Measurements from ENCODE around the gene LLGL1.

Gene LLGL1

GRCh38 chr17:18251204-18251603 lies 25.8 kb downstream of the LLGL1 start:
- in situ Hi-C loops (cut with MboI; ENCODE audit: low sequenced_read_pairs) = no loop called here

- in situ Hi-C loops (cut with MboI; ENCODE audit: low sequenced_read_pairs) = no loop called here
Observed at GRCh38 chr17:18252160-18252559, 26.7 kb downstream of the LLGL1 start.

GRCh38 chr17:18253187-18253884 lies 27.9 kb downstream of the LLGL1 start:
- in situ Hi-C loops (cut with MboI; ENCODE audit: low sequenced_read_pairs) = no loop called here

GRCh38 chr17:18253947-18254821 lies 28.7 kb downstream of the LLGL1 start:
- in situ Hi-C loops (cut with MboI; ENCODE audit: low sequenced_read_pairs) = no loop called here

- in situ Hi-C loops (cut with MboI; ENCODE audit: low sequenced_read_pairs) = no loop called here
Observed at GRCh38 chr17:18254888-18255649, 29.6 kb downstream of the LLGL1 start.

- in situ Hi-C loops (cut with MboI; ENCODE audit: low sequenced_read_pairs) = no loop called here
Observed at GRCh38 chr17:18256351-18256750, 30.9 kb downstream of the LLGL1 start.

- in situ Hi-C loops (cut with MboI; ENCODE audit: low sequenced_read_pairs) = no loop called here
Observed at GRCh38 chr17:18256776-18257175, 31.3 kb downstream of the LLGL1 start.

GRCh38 chr17:18257268-18257981 lies 32.0 kb downstream of the LLGL1 start:
- in situ Hi-C loops (cut with MboI; ENCODE audit: low sequenced_read_pairs) = no loop called here

GRCh38 chr17:18257982-18258355 lies 32.5 kb downstream of the LLGL1 start:
- in situ Hi-C loops (cut with MboI; ENCODE audit: low sequenced_read_pairs) = no loop called here

- in situ Hi-C loops (cut with MboI; ENCODE audit: low sequenced_read_pairs) = no loop called here
Observed at GRCh38 chr17:18258356-18259038, 33.1 kb downstream of the LLGL1 start, which contains the start of gene FLII. Gene FLII, minus strand, starts transcription at chr17:18258738. Its CDS starts 48 bp downstream, at chr17:18258690.

- in situ Hi-C loops (cut with MboI; ENCODE audit: low sequenced_read_pairs) = no loop called here
Observed at GRCh38 chr17:18259621-18260331, 34.3 kb downstream of the LLGL1 start.

- in situ Hi-C loops (cut with MboI; ENCODE audit: low sequenced_read_pairs) = no loop called here
Observed at GRCh38 chr17:18260332-18261145, 35.1 kb downstream of the LLGL1 start, which contains the start of gene MIEF2. Gene MIEF2, plus strand, starts transcription at chr17:18260662. Its CDS starts 2,059 bp downstream, at chr17:18262721.

GRCh38 chr17:18261146-18261515 lies 35.7 kb downstream of the LLGL1 start:
- in situ Hi-C loops (cut with MboI; ENCODE audit: low sequenced_read_pairs) = no loop called here

- in situ Hi-C loops (cut with MboI; ENCODE audit: low sequenced_read_pairs) = no loop called here
Observed at GRCh38 chr17:18261659-18262058, 36.2 kb downstream of the LLGL1 start.

- in situ Hi-C loops (cut with MboI; ENCODE audit: low sequenced_read_pairs) = no loop called here
Observed at GRCh38 chr17:18262111-18262510, 36.7 kb downstream of the LLGL1 start.

- in situ Hi-C loops (cut with MboI; ENCODE audit: low sequenced_read_pairs) = no loop called here
Observed at GRCh38 chr17:18262641-18263040, 37.2 kb downstream of the LLGL1 start.

- in situ Hi-C loops (cut with MboI; ENCODE audit: low sequenced_read_pairs) = no loop called here
Observed at GRCh38 chr17:18263885-18264682, 38.6 kb downstream of the LLGL1 start.

GRCh38 chr17:18267366-18267765 lies 41.9 kb downstream of the LLGL1 start:
- in situ Hi-C loops (cut with MboI; ENCODE audit: low sequenced_read_pairs) = no loop called here

Data from HL-60/S4 treated with retinoic acid at 250 ng/mL for 4 days and 3 days (cell line).